Measurements from ENCODE around the gene ERBB2. TPM values are rescaled to one million over a fixed set of nuclear protein-coding genes. Genes with fewer than 3 reads are reported as not detected.

Gene ERBB2
- total RNA-seq, 1 experiment from 2014 or later: 216 TPM

DNA sequence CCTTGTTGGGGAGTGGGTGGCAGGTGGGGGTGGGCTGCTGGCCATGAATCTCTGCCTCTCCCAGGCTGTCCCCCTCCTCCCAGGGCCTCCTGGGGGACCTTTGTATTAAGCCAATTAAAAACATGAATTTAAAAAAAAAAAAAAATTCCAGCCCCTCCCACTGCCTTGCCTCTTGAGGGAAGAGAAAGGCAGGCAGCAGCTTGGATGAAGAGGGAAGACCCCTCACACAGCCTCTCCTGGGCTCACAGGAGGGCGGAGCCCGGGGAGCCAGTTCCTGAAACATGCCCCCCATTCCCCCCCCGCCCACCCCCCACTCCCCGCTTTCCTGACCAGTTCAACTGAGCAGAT, 36.5 kb upstream of the ERBB2 start:
- H2BK12ac ChIP-seq (ENCODE audit: insufficient read length, low read depth, low read length): no peak overlapping the region
- H3K79me2 ChIP-seq (ENCODE audit: insufficient read depth, low read length): no peaks in the 10 kb centered on the region
- peaks cover 6% of the 10 kb centered on the region; the same call in 1 of the 2 replicates for H3K4me1 ChIP-seq (ENCODE audit: insufficient read depth, low read length)
- no peak overlapping the region for H3K18ac ChIP-seq (ENCODE audit: insufficient read length, low read depth, low read length)
- H3K56ac ChIP-seq (ENCODE audit: insufficient read length, low read depth, low read length): no peak overlapping the region
- H2BK5ac ChIP-seq (ENCODE audit: insufficient read length, low read length): no peak overlapping the region
- H3K79me1 ChIP-seq (ENCODE audit: insufficient read depth, low read depth, low read length, poor library complexity, severe bottlenecking): no peaks in the 10 kb centered on the region
- no CpG with 5 or more reads among the region's 4 CpGs for WGBS (ENCODE audit: extremely low coverage, insufficient read length, low lambda C conversion rate)
- no peak overlapping the region for H2AFZ ChIP-seq (ENCODE audit: low read length)
- no peak overlapping the region for H2BK120ac ChIP-seq (ENCODE audit: low read depth, low read length, poor library complexity, severe bottlenecking)
- Mint-ChIP-seq H3K36me3 (ENCODE audit: insufficient read depth in 1 of 3, low read depth in 3 of 3) (peaks cover 4 to 21% (median 11%) of the 10 kb centered on the region in 3 experiments; a peak in 6 of 7 replicates), H3K4me3 (no peak overlapping the region), H3K27ac (0 out of 7 replicates have a peak overlapping the region, but pooled peaks of 1 of the 3 experiments have one; percentile 7), H3K4me1 (peaks cover 29 to 49% of the 10 kb centered on the region in 2 experiments), H3K27me3 (ENCODE audit: low read depth) (peaks cover 39% of the 10 kb centered on the region), H3K9me3 (no peaks in the 10 kb centered on the region)
- peaks cover 3% of the 10 kb centered on the region for H3K23me2 ChIP-seq (ENCODE audit: insufficient read length, low read depth, low read length, poor library complexity, severe bottlenecking)
- no peak overlapping the region for H4K91ac ChIP-seq (ENCODE audit: insufficient read length, low read depth, low read length)
- H3K27ac ChIP-seq (ENCODE audit: insufficient read length, low read depth, low read length): no peak overlapping the region
- no peak overlapping the region for H3K14ac ChIP-seq (ENCODE audit: insufficient read depth, low read length)
- H2AK5ac ChIP-seq (ENCODE audit: insufficient read length, low read length): no peak overlapping the region
- no peak overlapping the region for H3K23ac ChIP-seq (ENCODE audit: insufficient read length, low read depth, low read length)
- no peak overlapping the region for H4K8ac ChIP-seq (replicated peaks; ENCODE audit: insufficient read length, low read depth, low read length)
- H4K20me1 ChIP-seq (ENCODE audit: control insufficient read depth, insufficient read depth, insufficient read length): no peaks in the 10 kb centered on the region
- H2BK15ac ChIP-seq (ENCODE audit: low read depth, low read length): no peak overlapping the region
- H4K5ac ChIP-seq (ENCODE audit: insufficient read length, low read depth, low read length): no peak overlapping the region
- H3K4me2 ChIP-seq (ENCODE audit: insufficient read depth, insufficient read length, low read length): peak overlapping the region; percentile 10
- TF ChIP-seq, protein P1, sequence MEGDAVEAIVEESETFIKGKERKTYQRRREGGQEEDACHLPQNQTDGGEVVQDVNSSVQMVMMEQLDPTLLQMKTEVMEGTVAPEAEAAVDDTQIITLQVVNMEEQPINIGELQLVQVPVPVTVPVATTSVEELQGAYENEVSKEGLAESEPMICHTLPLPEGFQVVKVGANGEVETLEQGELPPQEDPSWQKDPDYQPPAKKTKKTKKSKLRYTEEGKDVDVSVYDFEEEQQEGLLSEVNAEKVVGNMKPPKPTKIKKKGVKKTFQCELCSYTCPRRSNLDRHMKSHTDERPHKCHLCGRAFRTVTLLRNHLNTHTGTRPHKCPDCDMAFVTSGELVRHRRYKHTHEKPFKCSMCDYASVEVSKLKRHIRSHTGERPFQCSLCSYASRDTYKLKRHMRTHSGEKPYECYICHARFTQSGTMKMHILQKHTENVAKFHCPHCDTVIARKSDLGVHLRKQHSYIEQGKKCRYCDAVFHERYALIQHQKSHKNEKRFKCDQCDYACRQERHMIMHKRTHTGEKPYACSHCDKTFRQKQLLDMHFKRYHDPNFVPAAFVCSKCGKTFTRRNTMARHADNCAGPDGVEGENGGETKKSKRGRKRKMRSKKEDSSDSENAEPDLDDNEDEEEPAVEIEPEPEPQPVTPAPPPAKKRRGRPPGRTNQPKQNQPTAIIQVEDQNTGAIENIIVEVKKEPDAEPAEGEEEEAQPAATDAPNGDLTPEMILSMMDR (conservative IDR thresholded peaks at IDR 0.05): no peak
- H3T11ph ChIP-seq (ENCODE audit: low read length): no peak overlapping the region
- no peak for DNase-seq
- no peaks in the 10 kb centered on the region for H3K9me3 ChIP-seq (ENCODE audit: control insufficient read depth, low read depth, low read length)
- no peak overlapping the region for H3K4ac ChIP-seq (ENCODE audit: low read depth, low read length)
- H3K9ac ChIP-seq (ENCODE audit: extremely low read depth, insufficient read length, low read length): no peak overlapping the region
- no peak overlapping the region for H2BK20ac ChIP-seq (ENCODE audit: low read depth, low read length, poor library complexity, severe bottlenecking)
- H3K27me3 ChIP-seq (ENCODE audit: insufficient read depth, low read length): peaks cover 3% of the 10 kb centered on the region; the same call in 1 of the 2 replicates
